Raji (cell line): ENCODE results near the gene SYNPO2.

ENCODE experiments used
- POLR2A ChIP-seq: IDR thresholded peaks from 2 replicates; pipeline ENCODE4 v1.6.1; 2011; ENCODE audit warnings: low read depth, low read length, control low read depth; ENCODE audit not compliant: insufficient read depth

SYNPO2 gene

DNA sequence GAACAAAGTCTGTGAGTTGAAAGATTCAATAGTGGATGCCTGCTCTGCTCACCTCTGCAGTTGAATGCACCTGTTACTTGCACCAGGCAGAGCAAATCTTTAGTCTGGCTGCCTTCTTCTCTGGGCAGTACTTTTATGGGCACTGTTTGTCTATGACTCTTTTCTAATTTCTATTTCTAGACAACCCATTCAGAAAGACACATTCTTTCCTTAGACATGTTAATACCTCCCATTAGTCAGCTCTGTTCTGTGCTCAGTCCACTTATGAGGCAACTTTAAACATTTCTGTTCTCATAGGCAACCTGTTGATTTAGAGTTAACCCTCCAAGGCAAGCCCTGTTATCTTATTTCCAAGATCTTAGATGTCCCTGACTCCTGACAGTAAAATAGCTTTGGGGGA is 108.9 kb downstream of the SYNPO2 start:
- TF ChIP-seq POLR2A, result no peak

DNA sequence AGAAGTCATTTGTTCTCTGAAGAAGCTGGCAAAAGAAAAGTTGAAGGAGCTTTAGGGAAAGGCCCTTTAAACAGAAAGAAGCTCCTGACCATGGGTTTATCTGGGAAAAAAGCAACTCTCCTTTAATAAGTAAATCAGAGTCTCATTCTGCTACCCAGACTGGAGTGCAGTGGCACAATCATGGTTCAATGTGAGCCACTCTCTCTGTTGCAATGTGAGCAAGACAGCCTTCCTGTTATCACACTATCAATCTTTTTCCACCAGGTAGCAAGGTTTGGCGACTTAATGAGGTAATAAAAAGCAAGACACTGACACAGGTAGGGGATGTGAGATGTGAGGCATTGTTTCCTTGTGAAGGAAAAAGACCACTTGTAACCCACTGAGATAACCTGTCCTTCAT is 111.3 kb downstream of the SYNPO2 start:
- TF ChIP-seq POLR2A, result no peak

DNA sequence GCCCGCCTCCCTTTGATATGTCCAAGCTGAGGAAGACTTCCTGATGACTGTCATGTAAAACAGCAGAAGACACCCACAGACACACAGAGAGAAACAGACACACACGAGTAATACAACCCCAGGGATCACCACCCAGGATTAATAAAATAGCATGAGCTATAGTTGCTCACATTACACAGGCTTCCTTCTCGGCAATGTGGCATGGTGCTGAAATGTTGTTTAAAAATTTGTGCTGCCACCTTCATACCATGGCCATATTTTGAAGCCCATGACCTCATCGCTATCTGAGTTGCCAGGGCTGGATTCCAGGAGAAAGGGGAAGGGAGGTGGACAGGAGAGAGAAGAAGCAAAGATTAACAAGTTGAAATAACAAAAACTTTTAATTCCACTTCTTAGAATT is 111.7 kb downstream of the SYNPO2 start:
- TF ChIP-seq POLR2A, result no peak

DNA sequence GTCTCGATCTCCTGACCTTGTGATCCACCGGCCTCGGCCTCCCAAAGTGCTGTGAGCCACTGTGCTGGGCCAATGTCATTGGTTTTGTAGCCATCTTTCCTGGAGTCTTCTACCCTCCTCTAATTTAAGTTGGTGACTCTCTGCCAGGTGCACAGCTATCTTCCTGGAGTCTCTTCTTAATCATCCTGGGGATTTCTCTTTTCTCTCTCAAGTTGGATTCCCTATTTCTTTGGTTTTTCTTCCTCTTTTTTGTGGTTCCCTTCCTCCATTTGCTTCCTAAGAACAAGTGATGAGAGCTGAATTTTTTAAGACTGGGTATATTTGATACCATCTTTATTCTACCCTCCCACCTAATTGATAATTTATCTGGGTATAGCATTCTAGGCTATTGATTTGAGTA is 113.8 kb downstream of the SYNPO2 start:
- no peak for TF ChIP-seq POLR2A

DNA sequence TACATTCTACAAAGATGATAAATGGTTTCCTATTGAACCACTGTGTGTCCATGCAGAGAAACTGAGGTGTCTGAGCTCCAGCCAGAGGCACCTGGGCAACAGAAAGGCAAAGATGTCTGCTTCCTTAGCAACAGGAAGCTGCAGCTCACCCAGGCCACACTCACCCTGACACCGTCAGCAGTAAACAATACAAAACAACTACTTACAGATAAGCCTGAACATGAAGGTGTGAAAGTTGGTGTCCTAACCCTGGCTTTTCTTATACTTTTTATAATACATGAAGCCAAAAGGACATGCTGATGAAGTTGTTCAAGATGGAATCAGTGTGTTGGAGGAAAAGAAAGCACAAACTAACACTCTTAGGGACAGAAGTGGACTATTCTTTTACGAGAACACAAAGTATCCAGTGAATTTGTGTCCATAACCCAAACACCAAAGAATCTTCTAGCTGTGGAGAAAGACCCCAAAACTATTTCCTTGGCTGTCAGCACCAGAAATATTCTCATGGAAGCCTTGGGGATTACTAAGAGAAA is 117.3 kb downstream of the SYNPO2 start:
- TF ChIP-seq POLR2A, result no peak

DNA sequence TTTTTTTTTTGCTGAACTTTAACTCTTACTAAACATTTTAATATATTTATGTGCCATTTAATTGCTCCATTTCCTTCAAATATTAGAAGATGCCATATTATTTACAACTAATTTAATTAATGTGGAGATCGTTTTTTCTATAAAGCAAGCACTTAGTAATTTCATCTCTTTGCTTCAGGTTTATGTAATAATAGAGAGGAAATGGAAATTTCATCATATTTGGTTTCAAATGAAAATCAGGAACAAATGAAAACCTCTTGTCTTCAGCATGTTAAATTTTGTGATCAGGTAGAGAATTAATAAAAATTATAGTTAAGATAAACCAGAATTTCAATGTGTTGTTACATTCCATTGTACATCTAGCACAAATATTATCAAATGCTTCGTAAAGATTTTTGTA is 120.1 kb downstream of the SYNPO2 start:
- no peak for TF ChIP-seq POLR2A

DNA sequence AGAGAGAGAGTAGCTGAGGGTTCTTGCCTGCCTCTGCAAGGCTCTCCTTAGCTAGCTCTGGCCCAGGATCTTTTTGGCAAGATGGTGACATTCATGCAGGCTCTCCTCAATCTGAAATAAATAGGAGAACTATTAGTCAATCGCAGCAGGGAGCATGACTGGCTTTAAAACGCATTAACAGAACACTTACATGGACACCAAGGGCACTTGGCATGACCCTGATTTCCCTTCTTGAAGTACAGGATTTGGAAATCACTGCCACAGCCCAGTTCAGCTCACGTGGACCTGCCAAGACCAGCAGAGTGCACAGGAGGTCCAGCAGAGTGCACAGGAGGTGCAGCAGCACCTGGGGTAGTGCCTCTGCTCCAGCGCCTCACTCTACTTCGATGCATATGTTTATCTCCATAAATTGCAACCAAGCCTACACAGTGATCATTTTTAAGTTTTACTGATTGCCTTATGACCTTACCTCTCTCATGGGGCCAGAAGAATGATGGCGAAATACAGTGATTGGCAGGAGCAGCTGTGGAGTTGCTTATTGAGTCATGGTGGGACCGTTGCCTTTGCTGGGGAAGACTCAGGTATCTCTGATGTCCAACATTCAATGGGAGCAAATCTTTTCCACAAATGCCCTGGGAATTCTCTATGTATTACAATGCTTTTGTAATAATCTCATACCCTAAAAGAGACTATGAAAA is 122.4 kb downstream of the SYNPO2 start:
- no peak for TF ChIP-seq POLR2A

DNA sequence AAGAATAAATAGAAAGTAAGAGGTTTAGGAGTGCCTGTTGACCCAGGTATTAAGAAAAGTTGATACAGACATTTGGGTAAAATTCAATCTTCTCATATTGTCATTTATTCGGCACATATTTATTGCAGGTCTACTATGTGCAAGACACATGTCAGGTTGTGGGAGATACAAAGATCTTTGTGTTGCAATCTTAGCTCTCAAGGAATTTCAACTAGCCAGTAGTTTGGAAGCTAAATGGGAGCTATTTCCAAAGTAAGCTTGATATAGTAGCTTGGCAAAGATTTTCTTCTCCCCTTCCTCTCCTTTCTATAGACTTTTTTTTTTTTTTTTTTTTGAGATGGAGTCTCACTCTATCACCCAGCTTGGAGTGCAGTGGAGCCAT is 122.9 kb downstream of the SYNPO2 start:
- no peak for TF ChIP-seq POLR2A

DNA sequence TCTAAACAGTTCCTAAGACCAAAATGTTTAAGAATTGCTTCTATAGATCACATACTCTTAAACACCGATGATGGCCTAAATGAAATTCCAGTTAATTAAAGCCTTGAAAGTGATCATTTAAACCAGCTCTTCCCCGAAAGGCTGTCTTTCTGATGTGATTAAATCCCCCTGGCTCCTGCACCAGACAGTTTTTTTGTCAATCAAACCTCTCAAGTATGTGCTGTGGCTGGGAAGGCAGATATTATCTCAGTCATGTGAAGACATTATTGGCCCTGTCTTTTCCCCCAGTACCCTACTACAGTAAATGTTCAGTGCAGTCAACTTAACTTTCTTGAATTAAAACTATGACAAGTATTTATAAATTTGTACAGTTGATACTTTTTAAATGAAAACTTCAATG is 126.0 kb downstream of the SYNPO2 start:
- TF ChIP-seq POLR2A, result no peak

DNA sequence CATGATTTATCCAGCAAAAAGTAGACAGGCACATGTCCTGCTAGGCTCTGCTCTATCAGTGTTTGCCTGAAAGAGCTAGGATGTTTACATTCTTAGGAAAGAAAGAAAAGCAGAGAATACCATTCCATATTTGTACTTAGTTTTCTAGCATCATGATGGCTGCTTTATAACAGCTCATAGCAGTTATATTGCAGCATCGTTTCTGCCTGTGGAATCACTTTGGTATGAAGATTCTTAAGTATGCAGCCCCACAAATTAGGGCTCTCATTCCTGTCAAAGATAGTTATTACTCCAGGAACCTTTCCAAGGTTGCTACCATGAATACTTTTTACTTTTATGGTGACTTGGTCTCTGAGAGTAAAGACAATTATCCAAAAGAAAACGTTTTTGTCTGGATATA is 128.0 kb downstream of the SYNPO2 start:
- TF ChIP-seq POLR2A, result no peak

DNA sequence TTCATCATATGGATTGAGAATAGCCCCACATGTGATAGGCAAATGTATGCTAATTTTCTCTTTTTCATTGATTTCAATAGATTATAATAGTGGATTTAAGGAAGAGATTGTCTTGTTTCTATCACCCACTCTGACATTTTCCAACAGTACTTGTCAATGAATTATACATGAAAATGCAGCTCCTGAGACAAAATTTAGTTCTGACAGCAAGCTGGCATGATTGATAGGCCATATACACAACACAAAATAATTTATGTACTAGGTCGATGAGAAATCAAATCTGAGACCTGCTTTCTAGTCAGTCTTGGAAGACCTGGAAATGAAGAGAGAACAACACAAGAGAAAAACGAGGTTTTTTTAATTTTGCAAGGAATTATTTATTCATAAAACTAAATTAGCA is 129.0 kb downstream of the SYNPO2 start:
- TF ChIP-seq POLR2A, result no peak

DNA sequence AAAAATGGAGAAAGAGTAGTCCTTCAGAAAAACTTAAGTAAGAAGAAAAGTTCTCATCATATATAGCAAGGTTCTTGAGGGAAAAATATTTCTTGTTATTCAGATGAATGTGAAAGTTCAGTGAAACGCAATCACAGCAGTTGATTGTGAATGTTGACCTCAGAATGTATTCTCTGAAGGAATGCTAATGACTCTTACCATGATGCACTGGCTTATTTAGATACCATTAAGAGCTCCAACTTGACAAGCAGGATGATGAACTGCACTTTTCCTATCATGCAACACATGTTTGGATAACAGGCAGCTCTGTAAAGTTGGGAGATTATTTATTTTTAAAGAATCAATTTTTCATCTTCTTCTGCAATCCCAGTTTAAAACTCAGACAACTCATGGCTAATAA is 131.5 kb downstream of the SYNPO2 start:
- TF ChIP-seq POLR2A, result no peak

DNA sequence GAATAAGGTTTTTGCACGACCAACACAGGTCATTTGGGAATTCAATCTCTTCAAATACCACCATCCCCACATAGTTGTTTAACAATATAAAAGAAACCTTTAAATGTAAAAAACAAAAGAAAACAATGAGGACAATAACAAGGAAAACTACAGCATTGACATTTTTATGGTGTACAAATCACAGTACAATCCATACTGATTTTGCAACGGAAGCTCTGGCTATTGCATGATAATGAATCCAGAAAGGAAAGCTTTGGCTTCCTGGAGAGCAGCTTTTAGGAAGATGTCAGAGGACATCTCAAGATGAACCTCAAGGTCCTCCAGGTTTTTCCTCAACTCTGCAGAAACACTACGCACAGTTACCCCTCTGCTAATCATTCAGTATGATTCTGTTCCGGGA is 135.4 kb downstream of the SYNPO2 start:
- TF ChIP-seq POLR2A, result no peak

DNA sequence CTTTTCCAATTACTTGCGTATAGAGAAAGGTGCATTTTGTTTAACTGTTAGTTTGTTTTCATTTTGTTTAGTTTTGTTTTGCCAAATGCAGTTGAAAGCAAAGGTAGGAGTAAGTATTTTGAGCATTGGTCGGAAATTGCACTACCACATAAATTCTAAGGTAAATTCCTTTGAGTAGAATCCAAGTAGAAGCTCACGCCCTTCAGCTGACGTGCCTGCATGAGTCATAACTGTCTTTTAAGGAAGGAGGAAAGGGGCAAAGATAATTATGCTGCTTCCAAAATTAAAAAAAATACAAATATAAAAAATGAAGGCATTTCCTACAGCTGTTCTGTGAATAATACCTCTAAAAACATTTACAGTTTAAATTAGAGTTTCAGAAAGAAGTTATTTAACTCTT is 136.8 kb downstream of the SYNPO2 start:
- no peak for TF ChIP-seq POLR2A

DNA sequence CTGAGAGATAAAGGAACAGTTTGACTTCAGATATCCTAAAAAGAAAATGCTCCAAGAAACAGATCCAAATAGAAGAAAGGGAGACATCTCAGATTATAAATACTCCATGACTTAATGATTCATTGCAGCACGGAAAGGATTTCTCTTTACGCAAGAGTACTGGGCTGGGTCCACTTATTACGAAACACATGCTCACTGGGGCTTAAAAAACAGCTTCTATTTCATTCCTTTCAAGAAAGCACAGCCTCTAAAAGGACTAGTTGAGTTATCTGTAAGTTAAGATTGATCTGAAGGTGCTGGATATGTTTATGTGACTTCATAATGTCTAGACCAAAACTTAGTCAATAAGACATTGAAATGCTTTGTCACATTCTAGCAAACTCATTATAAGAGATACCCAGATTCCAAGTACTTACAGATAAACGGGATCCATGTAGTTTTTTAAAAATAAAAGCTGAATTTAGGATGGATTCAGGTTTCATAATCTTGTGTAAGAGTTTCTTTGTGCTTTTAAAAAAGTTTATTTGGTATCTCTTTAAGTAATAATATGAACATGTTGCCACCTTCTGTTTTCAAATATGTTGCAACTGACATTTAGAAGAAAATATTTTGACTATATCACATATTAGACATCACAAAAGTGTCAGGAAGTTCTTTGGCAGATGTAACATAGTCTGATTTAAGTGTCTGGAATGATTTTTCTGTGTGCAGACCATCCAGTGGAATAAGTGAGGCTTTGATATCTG is 137.4 kb downstream of the SYNPO2 start:
- TF ChIP-seq POLR2A, result no peak

DNA sequence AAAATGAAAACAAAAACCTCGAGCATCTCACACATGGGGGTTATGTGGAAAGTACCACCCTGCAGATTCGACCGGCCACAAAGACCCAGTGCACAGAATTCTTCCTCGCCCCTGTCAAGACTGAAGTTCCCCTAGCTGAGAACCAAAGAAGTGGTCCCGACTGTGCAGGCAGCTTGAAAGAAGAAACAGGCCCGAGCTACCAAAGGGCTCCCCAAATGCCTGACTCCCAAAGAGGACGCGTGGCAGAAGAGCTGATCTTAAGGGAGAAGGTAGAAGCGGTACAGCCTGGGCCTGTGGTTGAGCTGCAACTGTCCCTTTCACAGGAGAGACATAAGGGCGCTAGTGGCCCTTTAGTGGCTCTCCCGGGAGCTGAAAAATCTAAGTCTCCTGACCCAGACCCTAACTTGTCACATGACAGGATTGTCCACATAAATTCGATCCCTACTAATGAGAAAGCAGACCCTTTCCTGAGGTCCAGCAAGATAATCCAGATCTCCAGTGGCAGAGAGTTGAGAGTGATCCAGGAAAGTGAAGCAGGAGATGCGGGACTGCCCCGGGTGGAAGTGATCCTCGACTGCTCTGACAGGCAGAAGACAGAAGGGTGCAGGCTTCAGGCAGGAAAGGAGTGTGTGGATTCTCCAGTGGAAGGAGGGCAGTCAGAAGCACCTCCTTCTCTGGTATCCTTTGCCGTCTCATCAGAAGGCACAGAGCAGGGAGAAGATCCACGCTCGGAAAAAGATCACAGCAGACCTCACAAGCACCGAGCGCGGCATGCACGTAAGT is 138.2 kb downstream of the SYNPO2 start:
- no peak for TF ChIP-seq POLR2A
